Mucosa of descending colon (tissue), 3 donors: ENCODE measurements around the gene ZNF93. TPM values are rescaled to one million over a fixed set of nuclear protein-coding genes. Genes with fewer than 3 reads are reported as not detected.
"Not testable (repeated sequence)": the region's sequence is repeated elsewhere in the genome, so short reads cannot be mapped to it uniquely, and the experiment has no call there.

ENCODE experiments used
- ATAC-seq: fragments of 200-7000 bp; cut with Tn5 transposase; one replicate; pipeline ENCODE4 v1.9.1; 2020; ENCODE audit warnings: mild to moderate bottlenecking, moderate library complexity
- DNase-seq, 3 donors: peaks; one replicate each; pipeline ENCODE4 v3.0.0-alpha.2; 2020
- H3K36me3 ChIP-seq: fragments of 200-600 bp; one replicate; pipeline ENCODE4 v1.8.0; 2021; ENCODE audit warnings: low read depth, mild to moderate bottlenecking
- H3K4me1 ChIP-seq: fragments of 200-600 bp; one replicate; pipeline ENCODE4 v1.8.0; 2021; ENCODE audit warnings: low read depth, mild to moderate bottlenecking
- H3K4me3 ChIP-seq: fragments of 200-600 bp; one replicate; pipeline ENCODE4 v1.8.0; 2021; ENCODE audit warnings: mild to moderate bottlenecking
- H3K9me3 ChIP-seq: fragments of 200-600 bp; one replicate; pipeline ENCODE4 v1.8.0; 2021; ENCODE audit warnings: mild to moderate bottlenecking
- CTCF ChIP-seq: fragments of 200-600 bp; IDR thresholded peaks from one replicate; pipeline ENCODE4 v1.8.0; 2022; ENCODE audit warnings: antibody characterized with exemption, mild to moderate bottlenecking
- intact Hi-C, 2 donors: fragments of 100-400 bp; cut with DNase I in 1 of 2; cut with micrococcal nuclease in 1 of 2; formaldehyde crosslinking; loops; one replicate each; pipeline versions ENCODE4 v1.11.0 to v1.11.1; 2022; cut with DNase I, micrococcal nuclease
- long read RNA-seq, 2 donors: library from polyadenylated mRNA; unstranded; transcript quantifications; one replicate each; pipeline ENCODE4 v2.0.0, GENCODE V29; 2019 to 2021
- total RNA-seq, 3 donors: library from RNA; stranded (reverse); fragmentation: NEBNext Ultra II Directional in 2 of 3; extraction: Animal tissue kit (Norgen Biotek cat#: 25700) in 2 of 3; gene quantifications; one replicate each; pipeline versions ENCODE4 v1.2.1 to v1.2.4, GENCODE V29; 2021 to 2023
- donor health status: DM: no; HTN: no; CAD: no; lungs with moderate emphysema.
- donor health status: DM: no; HTN: no; CAD: no.
- donor health status: DM: no; HTN: yes; CAD: no.

Gene ZNF93
- total RNA-seq = 1 to 10 TPM; 3.2 to 6.1 (median 3.8) TPM
- long read RNA-seq, donor 1, partial matches to known transcripts = 0 of 1 reads
- long read RNA-seq, donor 1, other reads (novel, unspliced or antisense) = 0 of 1 reads
- long read RNA-seq, donor 2, partial matches to known transcripts = 0 of 1 reads
- long read RNA-seq, donor 2, other reads (novel, unspliced or antisense) = 0 of 1 reads

GRCh38 chr19:19900729-19901444, at the start of gene ZNF93:
ZNF93 (plus strand) TSS chr19:19900946; CDS start chr19:19901089, 143 bp downstream.
- no peak for TF ChIP-seq CTCF
- no peaks in the 10 kb centered on the region for H3K36me3 ChIP-seq

GRCh38 chr19:19851740-19852139, 49.0 kb upstream of the ZNF93 start:
- DNase-seq, H3K4me1 ChIP-seq, H3K36me3 ChIP-seq, ATAC-seq, intact Hi-C loops, H3K4me3 ChIP-seq: not testable (repeated sequence)
- H3K9me3 ChIP-seq = peaks cover 13% of the 10 kb centered on the region

More at GRCh38 chr19:19900729-19901444, at the start of gene ZNF93:
- Histone ChIP-seq H3K9me3 (peaks cover 23% of the 10 kb centered on the region), H3K4me1 (peaks cover 5% of the 10 kb centered on the region), H3K4me3 (peak within 1 kb of the TSS; percentile 37)
- DNase-seq (peak; percentile 93 to 98 (median 93)), ATAC-seq (peak; percentile 99)
- intact Hi-C loops = no loop called here

GRCh38 chr19:19858751-19859150, 42.0 kb upstream of the ZNF93 start:
- H3K9me3 ChIP-seq = no peaks in the 10 kb centered on the region
- intact Hi-C loops = no loop called here
- no peaks in the 10 kb centered on the region for H3K36me3 ChIP-seq
- TF ChIP-seq CTCF = no peak
- no peaks in the 10 kb centered on the region for H3K4me1 ChIP-seq
- DNase-seq = no peak
- ATAC-seq = no peak
- no peak overlapping the region for H3K4me3 ChIP-seq

GRCh38 chr19:19860756-19861390, 39.9 kb upstream of the ZNF93 start:
- H3K4me1 ChIP-seq = no peaks in the 10 kb centered on the region
- intact Hi-C loops = no loop called here
- H3K4me3 ChIP-seq = no peak overlapping the region
- no peaks in the 10 kb centered on the region for H3K36me3 ChIP-seq
- no peaks in the 10 kb centered on the region for H3K9me3 ChIP-seq
- ATAC-seq (no peak), DNase-seq (peak in 1 of 3 donors; percentile 13)
- TF ChIP-seq CTCF = no peak

- Histone ChIP-seq H3K9me3 (peaks cover 23% of the 10 kb centered on the region), H3K36me3 (no peaks in the 10 kb centered on the region), H3K4me3 (peak within 1 kb of the TSS; percentile 56), H3K4me1 (peaks cover 5% of the 10 kb centered on the region)
- DNase-seq (peak; percentile 96 to 98 (median 97)), ATAC-seq (peak; percentile 99)
- intact Hi-C loops = loop anchor here in 1 of 2 donors (5.0 kb wide), 1 partner anchor 44 kb away; the partner anchor contains the start of gene ZNF506
- no peak for TF ChIP-seq CTCF
These were observed 34.8 kb upstream of the ZNF93 start, which contains the start of gene ZNF253 for GRCh38 chr19:19865750-19866610. ZNF253 (plus strand) TSS chr19:19865882; CDS start chr19:19865997, 115 bp downstream.
